HEK293T (cell line): ENCODE measurements around the gene CEP63.

Experiments
- CTCF ChIA-PET: fragments of 350-600 bp; formaldehyde crosslinking; extraction: SDS; loops from one replicate; lab custom pipeline; 2021; ENCODE audit warnings: antibody characterized with exemption, inconsistent platforms; lab: Yijun Ruan, JAX
- POLR2A ChIA-PET: fragments of 350-600 bp; formaldehyde crosslinking; extraction: SDS; loops from one replicate; lab custom pipeline; 2020; ENCODE audit warnings: antibody characterized with exemption, inconsistent platforms; lab: Yijun Ruan, JAX
- DNase-seq: peaks from one replicate; pipeline ENCODE4 v3.0.0; 2012; ENCODE audit warnings: mixed read lengths; ENCODE audit errors: extremely low spot score
- ARNT ChIP-seq: fragments of 450-650 bp; IDR thresholded peaks from 2 replicates; pipeline ENCODE4 v1.6.1; 2017; ENCODE audit warnings: mild to moderate bottlenecking
- BHLHE40 ChIP-seq: fragments of 450-650 bp; IDR thresholded peaks from 2 replicates; pipeline ENCODE4 v1.6.1; 2016; ENCODE audit warnings: mild to moderate bottlenecking, moderate library complexity, borderline replicate concordance
- CTBP1 ChIP-seq: fragments of 450-650 bp; IDR thresholded peaks from 2 replicates; pipeline ENCODE4 v1.6.1; 2016; ENCODE audit warnings: borderline replicate concordance
- ELF4 ChIP-seq: fragments of 450-650 bp; IDR thresholded peaks from 2 replicates; pipeline ENCODE4 v1.6.1; 2017; ENCODE audit warnings: antibody characterized with exemption
- FOXA1 ChIP-seq: fragments of 450-650 bp; IDR thresholded peaks from 2 replicates; pipeline ENCODE4 v1.6.1; 2016; ENCODE audit warnings: mild to moderate bottlenecking
- FOXK2 ChIP-seq: fragments of 450-650 bp; IDR thresholded peaks from 2 replicates; pipeline ENCODE4 v1.6.1; 2016; ENCODE audit warnings: mild to moderate bottlenecking
- FOXM1 ChIP-seq: fragments of 450-650 bp; IDR thresholded peaks from 2 replicates; pipeline ENCODE4 v1.6.1; 2017; ENCODE audit warnings: mild to moderate bottlenecking, borderline replicate concordance
- HDGF ChIP-seq: fragments of 450-650 bp; IDR thresholded peaks from 2 replicates; pipeline ENCODE4 v1.6.1; 2017; ENCODE audit warnings: antibody characterized with exemption, borderline replicate concordance
- L3MBTL2 ChIP-seq: fragments of 450-650 bp; conservative IDR thresholded peaks from 2 replicates; pipeline ENCODE4 v1.6.1; 2016; ENCODE audit warnings: mild to moderate bottlenecking
- LEF1 ChIP-seq: fragments of 450-650 bp; IDR thresholded peaks from 2 replicates; pipeline ENCODE4 v1.6.1; 2017; ENCODE audit warnings: mild to moderate bottlenecking, borderline replicate concordance
- NFRKB ChIP-seq: fragments of 450-650 bp; IDR thresholded peaks from 2 replicates; pipeline ENCODE4 v1.6.1; 2016; ENCODE audit warnings: mild to moderate bottlenecking, moderate library complexity
- SP1 ChIP-seq: fragments of 450-650 bp; IDR thresholded peaks from 2 replicates; pipeline ENCODE4 v1.6.1; 2017
- SUZ12 ChIP-seq: fragments of 450-650 bp; IDR thresholded peaks from 2 replicates; pipeline ENCODE4 v1.6.1; 2016; ENCODE audit warnings: mild to moderate bottlenecking
- TARDBP ChIP-seq: fragments of 450-650 bp; IDR thresholded peaks from 2 replicates; pipeline ENCODE4 v1.6.1; 2016
- ZNF384 ChIP-seq: fragments of 450-650 bp; IDR thresholded peaks from 2 replicates; pipeline ENCODE4 v1.6.1; 2016
- TF ChIP-seq, protein P1 (sequence below): fragments of 450-650 bp; IDR thresholded peaks from 2 replicates; pipeline ENCODE4 v1.6.1; 2016

Gene CEP63

GRCh38 chr3:134473868-134474546, 11.8 kb upstream of the CEP63 start:
- DNase-seq: peak; percentile 52
- CTCF ChIA-PET: interaction anchor here (0.7 to 3.8 kb wide), 5 partner anchors 98 to 261 kb away, joined by 3 to 26 read pairs (median 6); no protein-coding TSS in a partner anchor
- POLR2A ChIA-PET: interaction anchor here (1.7 to 2.2 kb wide), 2 partner anchors 13 to 100 kb away, joined by 6 to 9 read pairs; partner anchors contain the start of genes AMOTL2, ANAPC13 and CEP63
- TF ChIP-seq ZNF384 (no peak), TARDBP (no peak), ELF4 (no peak), NFRKB (no peak), BHLHE40 (no peak), SUZ12 (no peak), SP1 (no peak), FOXM1 (no peak), L3MBTL2 (no peak), HDGF (no peak), FOXA1 (no peak), CTBP1 (no peak)
- TF ChIP-seq, protein P1, sequence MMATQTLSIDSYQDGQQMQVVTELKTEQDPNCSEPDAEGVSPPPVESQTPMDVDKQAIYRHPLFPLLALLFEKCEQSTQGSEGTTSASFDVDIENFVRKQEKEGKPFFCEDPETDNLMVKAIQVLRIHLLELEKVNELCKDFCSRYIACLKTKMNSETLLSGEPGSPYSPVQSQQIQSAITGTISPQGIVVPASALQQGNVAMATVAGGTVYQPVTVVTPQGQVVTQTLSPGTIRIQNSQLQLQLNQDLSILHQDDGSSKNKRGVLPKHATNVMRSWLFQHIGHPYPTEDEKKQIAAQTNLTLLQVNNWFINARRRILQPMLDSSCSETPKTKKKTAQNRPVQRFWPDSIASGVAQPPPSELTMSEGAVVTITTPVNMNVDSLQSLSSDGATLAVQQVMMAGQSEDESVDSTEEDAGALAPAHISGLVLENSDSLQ: no peak

DNA sequence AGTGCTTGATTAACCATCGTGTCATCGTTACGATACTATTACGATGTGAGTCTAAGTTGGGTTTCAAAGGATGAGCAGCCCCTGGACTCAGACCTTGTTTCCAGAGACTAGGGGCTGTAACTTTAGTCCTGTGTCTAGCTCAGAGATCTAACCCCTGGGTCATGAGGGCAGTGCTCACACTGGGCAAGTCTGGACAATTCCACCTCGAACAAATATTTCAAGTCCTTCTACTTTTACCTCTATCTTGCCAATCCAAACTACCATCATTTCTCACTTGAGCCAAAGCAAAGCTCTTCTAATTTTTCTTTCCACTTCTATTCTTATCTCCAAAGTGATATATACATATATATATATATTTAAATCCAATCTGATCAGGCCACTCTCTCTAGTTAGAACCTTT, 10.9 kb upstream of the CEP63 start:
- CTCF ChIA-PET: interaction anchor here (3.8 kb wide), 1 partner anchor 167 kb away, joined by 26 read pairs; no protein-coding TSS in a partner anchor
- no peak for DNase-seq
- POLR2A ChIA-PET: no interaction called here
- TF ChIP-seq ZNF384: no peak
- TF ChIP-seq, protein P1: no peak
- no peak for TF ChIP-seq TARDBP
- TF ChIP-seq ARNT: no peak
- no peak for TF ChIP-seq CTBP1
- TF ChIP-seq FOXM1: no peak
- no peak for TF ChIP-seq NFRKB
- no peak for TF ChIP-seq ELF4
- TF ChIP-seq L3MBTL2: no peak
- TF ChIP-seq LEF1: no peak
- TF ChIP-seq SUZ12: no peak
- no peak for TF ChIP-seq SP1
- no peak for TF ChIP-seq HDGF
- TF ChIP-seq BHLHE40: no peak
- TF ChIP-seq FOXK2: no peak
- no peak for TF ChIP-seq FOXA1

DNA sequence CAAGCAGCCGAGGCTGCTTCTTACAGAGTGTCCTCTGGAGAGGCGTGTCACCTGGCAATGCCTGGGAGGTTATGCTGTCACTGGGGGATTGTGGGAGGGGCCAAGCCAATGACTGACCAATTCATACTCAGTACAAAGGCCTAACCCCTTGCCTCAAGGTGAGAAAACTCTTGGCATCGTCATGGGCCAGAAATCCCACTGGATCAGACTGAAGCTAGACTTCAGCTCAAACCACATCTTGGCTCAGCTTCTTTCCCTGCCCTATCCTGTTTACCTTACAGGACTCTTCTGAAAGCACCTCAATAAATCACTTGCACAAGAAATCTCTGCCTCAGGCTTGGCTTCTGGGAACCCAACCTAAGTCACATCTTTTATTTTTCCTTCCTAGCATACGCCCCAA, 9.6 kb upstream of the CEP63 start:
- CTCF ChIA-PET: interaction anchor here (2.6 kb wide), 1 partner anchor 168 kb away, joined by 9 read pairs; no protein-coding TSS in a partner anchor
- no peak for DNase-seq
- POLR2A ChIA-PET: no interaction called here
- TF ChIP-seq, protein P1: no peak
- TF ChIP-seq CTBP1: no peak
- no peak for TF ChIP-seq ARNT
- TF ChIP-seq FOXA1: no peak
- TF ChIP-seq TARDBP: no peak
- no peak for TF ChIP-seq BHLHE40
- TF ChIP-seq NFRKB: no peak
- no peak for TF ChIP-seq HDGF

DNA sequence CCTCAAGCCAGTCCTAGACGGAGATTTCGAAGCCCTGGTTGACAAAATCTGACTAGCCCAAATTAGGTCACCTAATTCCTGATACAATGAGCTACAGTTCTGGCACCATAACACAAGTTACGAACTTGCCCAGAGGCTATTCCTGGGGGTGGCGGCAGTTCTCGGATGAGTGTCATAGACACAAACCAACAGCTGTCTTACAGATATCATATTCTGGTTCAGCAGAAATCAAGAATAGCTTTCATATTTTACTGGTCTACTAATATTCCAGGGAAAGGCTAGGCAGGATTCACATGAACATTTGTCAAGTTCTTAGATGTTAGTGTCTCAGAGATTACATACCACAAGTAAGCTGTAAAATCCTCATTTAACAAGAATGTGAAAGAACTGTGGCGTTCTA, 8.9 kb upstream of the CEP63 start:
- DNase-seq: no peak
- ChIA-PET POLR2A (interaction anchor here (1.5 kb wide), 1 partner anchor 9 kb away, joined by 13 read pairs; the partner anchor contains the start of genes ANAPC13 and CEP63), CTCF (interaction anchor here (0.6 to 2.6 kb wide), 2 partner anchors 29 to 169 kb away, joined by 3 to 9 read pairs; no protein-coding TSS in a partner anchor)
- no peak for TF ChIP-seq FOXM1
- TF ChIP-seq ELF4: no peak
- TF ChIP-seq, protein P1: no peak
- TF ChIP-seq FOXA1: no peak
- no peak for TF ChIP-seq FOXK2
- no peak for TF ChIP-seq NFRKB
- TF ChIP-seq SUZ12: no peak
- no peak for TF ChIP-seq LEF1
- no peak for TF ChIP-seq BHLHE40
- TF ChIP-seq ARNT: no peak
- no peak for TF ChIP-seq HDGF
- no peak for TF ChIP-seq CTBP1
- no peak for TF ChIP-seq SP1
- no peak for TF ChIP-seq ZNF384
- TF ChIP-seq TARDBP: no peak
- no peak for TF ChIP-seq L3MBTL2

DNA sequence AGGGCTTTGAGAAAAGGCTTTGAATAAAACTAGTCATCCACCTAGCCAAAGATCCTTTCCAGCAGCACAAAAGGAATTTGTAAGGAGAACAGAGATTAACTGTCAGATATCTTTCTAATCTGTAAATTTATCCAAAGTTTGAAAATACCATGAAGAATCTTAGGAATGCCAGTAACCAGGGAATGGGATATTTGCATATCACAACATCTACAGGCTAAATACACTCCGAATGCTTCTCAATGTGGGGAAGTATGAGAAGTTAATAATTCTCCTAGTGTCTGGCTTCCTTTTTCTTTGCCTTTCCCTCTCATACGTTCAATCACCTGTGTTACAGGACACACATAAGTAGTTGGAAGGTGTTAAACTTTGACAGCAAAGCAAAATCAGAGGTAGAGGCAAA, 7.9 kb upstream of the CEP63 start:
- ChIA-PET CTCF (interaction anchor here (2.6 kb wide), 1 partner anchor 170 kb away, joined by 9 read pairs; no protein-coding TSS in a partner anchor), POLR2A (interaction anchor here (1.5 kb wide), 1 partner anchor 8 kb away, joined by 13 read pairs; the partner anchor contains the start of genes ANAPC13 and CEP63)
- no peak for TF ChIP-seq ELF4
- no peak for TF ChIP-seq ARNT
- TF ChIP-seq L3MBTL2: no peak
- TF ChIP-seq, protein P1: no peak
- no peak for TF ChIP-seq FOXK2
- TF ChIP-seq ZNF384: no peak
- no peak for TF ChIP-seq FOXA1
- TF ChIP-seq HDGF: no peak
- TF ChIP-seq BHLHE40: no peak
- no peak for TF ChIP-seq TARDBP
- TF ChIP-seq SP1: no peak
- no peak for TF ChIP-seq SUZ12
- no peak for TF ChIP-seq LEF1
- no peak for TF ChIP-seq CTBP1
- TF ChIP-seq FOXM1: no peak
- no peak for TF ChIP-seq NFRKB

More for the DNA sequence above, 7.9 kb upstream of the CEP63 start:
- no peak for DNase-seq
